Ishikawa (cell line): Measurements from ENCODE around the gene WWOX.

ENCODE experiments used
- CEBPB ChIP-seq: IDR thresholded peaks from 2 replicates; pipeline ENCODE4 v1.6.1; 2012
- CREB1 ChIP-seq: IDR thresholded peaks from 2 replicates; pipeline ENCODE4 v1.6.1; 2012; ENCODE audit warnings: low read depth
- EGR1 ChIP-seq: IDR thresholded peaks from 2 replicates; pipeline ENCODE4 v1.6.1; 2012
- EP300 ChIP-seq: IDR thresholded peaks from 2 replicates; pipeline ENCODE4 v1.6.1; 2012; ENCODE audit warnings: borderline replicate concordance
- FOXM1 ChIP-seq: IDR thresholded peaks from 2 replicates; pipeline ENCODE4 v1.6.1; 2012; ENCODE audit warnings: low read depth, borderline replicate concordance
- MAX ChIP-seq: IDR thresholded peaks from 2 replicates; pipeline ENCODE4 v1.6.1; 2012
- NFIC ChIP-seq: IDR thresholded peaks from 2 replicates; pipeline ENCODE4 v1.6.1; 2012
- RAD21 ChIP-seq: IDR thresholded peaks from 2 replicates; pipeline ENCODE4 v1.6.1; 2012; ENCODE audit warnings: low read depth
- REST ChIP-seq: IDR thresholded peaks from 2 replicates; pipeline ENCODE4 v1.6.1; 2012; ENCODE audit warnings: low read depth, mild to moderate bottlenecking
- TAF1 ChIP-seq: IDR thresholded peaks from 2 replicates; pipeline ENCODE4 v1.6.1; 2012; ENCODE audit warnings: low read depth, mild to moderate bottlenecking
- TCF12 ChIP-seq: IDR thresholded peaks from 2 replicates; pipeline ENCODE4 v1.6.1; 2012; ENCODE audit warnings: low read depth
- TEAD4 ChIP-seq: IDR thresholded peaks from 2 replicates; pipeline ENCODE4 v1.6.1; 2012
- USF1 ChIP-seq: IDR thresholded peaks from 2 replicates; pipeline ENCODE4 v1.6.1; 2012
- YY1 ChIP-seq: IDR thresholded peaks from 2 replicates; pipeline ENCODE4 v1.6.1; 2012; ENCODE audit warnings: low read depth
- ZBTB7A ChIP-seq: IDR thresholded peaks from 2 replicates; pipeline ENCODE4 v1.6.1; 2012; ENCODE audit warnings: low read depth

WWOX gene

GRCh38 chr16:78570399-78571141 lies 471.1 kb downstream of the WWOX start:
- TF ChIP-seq FOXM1 = no peak
- TF ChIP-seq REST = no peak
- TF ChIP-seq ZBTB7A = no peak
- no peak for TF ChIP-seq EGR1
- no peak for TF ChIP-seq TCF12
- no peak for TF ChIP-seq EP300
- no peak for TF ChIP-seq RAD21
- no peak for TF ChIP-seq YY1
- no peak for TF ChIP-seq CEBPB
- TF ChIP-seq USF1 = no peak
- no peak for TF ChIP-seq CREB1
- TF ChIP-seq TEAD4 = no peak
- TF ChIP-seq MAX = no peak
- no peak for TF ChIP-seq TAF1
- TF ChIP-seq NFIC = no peak

GRCh38 chr16:78571434-78571833 lies 472.0 kb downstream of the WWOX start:
- no peak for TF ChIP-seq RAD21
- TF ChIP-seq MAX = no peak
- no peak for TF ChIP-seq TAF1
- no peak for TF ChIP-seq CEBPB
- no peak for TF ChIP-seq EP300
- no peak for TF ChIP-seq REST
- TF ChIP-seq YY1 = no peak
- TF ChIP-seq EGR1 = no peak
- TF ChIP-seq USF1 = no peak
- TF ChIP-seq FOXM1 = no peak
- no peak for TF ChIP-seq TCF12
- no peak for TF ChIP-seq ZBTB7A
- TF ChIP-seq TEAD4 = no peak
- no peak for TF ChIP-seq CREB1

GRCh38 chr16:78571898-78572358 lies 472.5 kb downstream of the WWOX start:
- TF ChIP-seq TCF12 (no peak), ZBTB7A (no peak), RAD21 (no peak), USF1 (no peak)

DNA sequence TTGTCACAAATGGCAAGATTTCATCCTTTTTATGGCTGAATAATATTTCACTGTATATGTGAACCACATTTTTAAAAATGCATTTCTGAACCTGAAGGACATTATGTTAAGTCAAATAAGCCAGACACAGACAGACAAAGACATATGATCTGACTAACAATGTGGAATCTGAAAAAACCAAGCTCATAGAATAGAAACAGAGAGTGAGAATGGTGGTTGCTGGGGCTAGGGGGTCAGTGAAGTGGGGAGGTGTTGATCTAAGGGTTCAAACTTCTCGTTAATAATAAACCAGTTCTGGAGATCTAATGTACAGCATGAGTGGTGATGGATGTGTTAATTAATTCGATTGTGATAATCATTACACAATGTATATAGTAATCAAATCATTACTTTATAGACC lies 475.1 kb downstream of the WWOX start:
- TF ChIP-seq EP300 (no peak), EGR1 (no peak), CEBPB (no peak), USF1 (no peak), TEAD4 (no peak), NFIC (no peak), TAF1 (no peak), CREB1 (no peak), REST (no peak), ZBTB7A (no peak), FOXM1 (no peak), MAX (no peak), RAD21 (no peak), TCF12 (no peak), YY1 (no peak)
